K562 (cell line): Measurements from ENCODE around the gene E2F3. TPM values are rescaled to one million over a fixed set of nuclear protein-coding genes. Genes with fewer than 3 reads are reported as not detected.
A peak's percentile ranks its signal among the peaks of the same experiment; 100 is the strongest.

Experiments used
- BRF1 ChIP-seq: IDR thresholded peaks from 3 replicates; pipeline ENCODE4 v1.6.1; 2011; ENCODE audit warnings: borderline replicate concordance, mild to moderate bottlenecking; ENCODE audit not compliant: insufficient read length; ENCODE audit errors: extremely low read depth
- GTF3C2 ChIP-seq: IDR thresholded peaks from 3 replicates; pipeline ENCODE4 v1.6.1; 2011; ENCODE audit warnings: borderline replicate concordance, mild to moderate bottlenecking, moderate library complexity; ENCODE audit not compliant: insufficient read length; ENCODE audit errors: extremely low read depth
- KHSRP ChIP-seq: fragments of 450-650 bp; IDR thresholded peaks from 2 replicates; pipeline ENCODE4 v1.6.1; 2017
- MGA ChIP-seq: fragments of 450-650 bp; IDR thresholded peaks from 2 replicates; pipeline ENCODE4 v1.6.1; 2016; ENCODE audit warnings: mild to moderate bottlenecking, moderate library complexity
- NR2F6 ChIP-seq: fragments of 450-650 bp; formaldehyde crosslinking; IDR thresholded peaks from 2 replicates; pipeline ENCODE4 v1.4.0; 2020; ENCODE audit warnings: mild to moderate bottlenecking
- PCBP1 ChIP-seq: fragments of 200-400 bp; formaldehyde crosslinking; IDR thresholded peaks from 2 replicates; pipeline ENCODE4 v1.6.1; 2018; ENCODE audit warnings: mild to moderate bottlenecking, low read depth, low read length; ENCODE audit not compliant: poor library complexity, severe bottlenecking
- ZNF146 ChIP-seq: IDR thresholded peaks from one replicate; pipeline ENCODE4 v1.6.1; 2018; ENCODE audit warnings: missing compliant biosample characterization; ENCODE audit not compliant: unreplicated experiment
- ZNF3 ChIP-seq: fragments of 250-450 bp; sonication (Bioruptor Pico); IDR thresholded peaks from 2 replicates; pipeline ENCODE4 v1.5.0; 2021; ENCODE audit warnings: mild to moderate bottlenecking, moderate library complexity
- polyA plus RNA-seq, 8 experiments: library from polyadenylated mRNA; depleted of rRNA in 4 of 8; stranded (reverse) in 5 of 8; unstranded in 3 of 8; fragments of >200 nt; fragmentation: Nextera tagmentation in 2 of 8; fragmentation: Illumina TruSeq in 1 of 8; extraction: Ambion mirVana in 2 of 8; extraction: Trizol in 1 of 8; gene quantifications; 2 replicates each; pipeline versions ENCODE4 v1.2.1 to v1.2.3, GENCODE V29; 2011 to 2014; ENCODE audit warnings: inconsistent platforms in 1 of 8, missing spikeins in 1 of 8
- total RNA-seq, 7 experiments: library from RNA; depleted of rRNA in 6 of 7; stranded (reverse); fragments of >200 nt in 6 of 7; fragmentation: Illumina TruSeq in 2 of 7; extraction: Trizol in 2 of 7; gene quantifications; 2 replicates each; pipeline versions ENCODE4 v1.2.1 to v1.2.3, GENCODE V29; 2011 to 2021; ENCODE audit warnings: low replicate concordance in 1 of 7
- TF ChIP-seq, protein P1 (sequence below): fragments of 250-450 bp; sonication (Bioruptor Pico); IDR thresholded peaks from 2 replicates; pipeline ENCODE4 v1.5.1; 2021; ENCODE audit warnings: mild to moderate bottlenecking

Gene E2F3
- total and polyA plus RNA-seq, 9 of the 15 experiments (the other 6 are each of a cell fraction or from before 2014, with no cell fraction given), result 11.1 to 44.7 (median 27.2) TPM

- no peak for TF ChIP-seq ZNF3
- no peak for TF ChIP-seq NR2F6 (CRISPR knock-in tag)
- no peak for TF ChIP-seq KHSRP
- TF ChIP-seq, protein P1, sequence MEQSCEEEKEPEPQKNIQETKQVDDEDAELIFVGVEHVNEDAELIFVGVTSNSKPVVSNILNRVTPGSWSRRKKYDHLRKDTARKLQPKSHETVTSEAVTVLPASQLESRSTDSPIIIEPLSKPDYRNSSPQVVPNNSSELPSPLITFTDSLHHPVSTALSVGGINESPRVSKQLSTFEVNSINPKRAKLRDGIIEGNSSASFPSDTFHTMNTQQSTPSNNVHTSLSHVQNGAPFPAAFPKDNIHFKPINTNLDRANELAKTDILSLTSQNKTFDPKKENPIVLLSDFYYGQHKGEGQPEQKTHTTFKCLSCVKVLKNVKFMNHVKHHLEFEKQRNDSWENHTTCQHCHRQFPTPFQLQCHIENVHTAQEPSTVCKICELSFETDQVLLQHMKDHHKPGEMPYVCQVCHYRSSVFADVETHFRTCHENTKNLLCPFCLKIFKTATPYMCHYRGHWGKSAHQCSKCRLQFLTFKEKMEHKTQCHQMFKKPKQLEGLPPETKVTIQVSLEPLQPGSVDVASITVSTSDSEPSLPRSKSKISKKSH (CRISPR knock-in tag), result no peak
- peak; percentile 26 for TF ChIP-seq PCBP1
- TF ChIP-seq BRF1, result no peak
- TF ChIP-seq GTF3C2, result no peak
- no peak for TF ChIP-seq ZNF146 (CRISPR knock-in tag)
- TF ChIP-seq MGA, result no peak
Measured at GRCh38 chr6:20403070-20403765, 1.5 kb downstream of the E2F3 start (continued).
